SK-N-MC (cell line): Measurements from ENCODE around the gene GPX5.
"Not testable (repeated sequence)": the region's sequence is repeated elsewhere in the genome, so short reads cannot be mapped to it uniquely, and the experiment has no call there.

Experiments
- DNase-seq: peaks from one replicate; pipeline ENCODE4 v3.0.0-alpha.2; 2011; ENCODE audit warnings: low read depth, low spot score
- H3K27ac ChIP-seq: fragments of 200-600 bp; sonication (generic); 2 replicates; pipeline ENCODE4 v1.5.1; 2016; ENCODE audit warnings: mixed run types
- H3K36me3 ChIP-seq: fragments of 200-600 bp; sonication (generic); 2 replicates; pipeline ENCODE4 v1.6.1; 2017; ENCODE audit warnings: antibody characterized with exemption, low read length, mixed read lengths; ENCODE audit not compliant: insufficient read depth
- H3K4me3 ChIP-seq: fragments of 200-600 bp; sonication (generic); 2 replicates; pipeline ENCODE4 v1.5.1; 2016
- H3K9ac ChIP-seq: fragments of 200-600 bp; sonication (generic); 2 replicates; pipeline ENCODE4 v1.8.0; 2017; ENCODE audit warnings: mixed run types, mixed read lengths; ENCODE audit not compliant: insufficient read length
- H3K9me3 ChIP-seq: fragments of 200-600 bp; sonication (generic); 2 replicates; pipeline ENCODE4 v1.6.1; 2017; ENCODE audit warnings: low read depth, mild to moderate bottlenecking, antibody characterized with exemption, low read length, moderate library complexity, mixed read lengths
- EZH2 ChIP-seq: fragments of 200-600 bp; sonication (generic); IDR thresholded peaks from one replicate; pipeline ENCODE4 v1.6.1; 2017; ENCODE audit warnings: antibody characterized with exemption
- FOXP2 ChIP-seq: optimal IDR thresholded peaks from 2 replicates; pipeline ENCODE3; 2011; ENCODE audit warnings: mild to moderate bottlenecking, moderate library complexity; ENCODE audit not compliant: insufficient read depth; ENCODE audit errors: extremely low read length, control extremely low read depth
- POLR2AphosphoS5 ChIP-seq: IDR thresholded peaks from 2 replicates; pipeline ENCODE4 v1.6.1; 2012; ENCODE audit warnings: mild to moderate bottlenecking, low read depth, low read length, borderline replicate concordance

The GPX5 gene

DNA sequence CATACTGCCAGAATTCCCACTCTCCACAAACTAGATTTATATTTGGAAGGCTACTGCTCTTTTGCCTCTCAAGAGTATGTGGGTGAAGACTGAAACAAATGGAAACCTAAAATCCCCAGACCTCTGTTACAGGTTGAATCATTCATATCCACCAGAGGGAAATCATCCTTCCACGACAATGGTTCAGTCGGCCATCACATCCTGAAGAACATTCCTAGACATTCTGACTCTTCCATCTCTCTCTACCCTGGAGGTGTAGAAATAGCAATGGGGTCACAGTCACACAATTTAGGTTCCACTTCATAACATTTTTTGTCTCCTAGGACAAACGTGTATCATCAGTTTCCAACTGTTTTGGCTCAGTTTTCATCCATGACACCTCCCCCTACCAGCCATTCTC, 8.6 kb downstream of the GPX5 start:
- Histone ChIP-seq H3K4me3 (no peak overlapping the region), H3K36me3 (no peaks in the 10 kb centered on the region), H3K9me3 (no peaks in the 10 kb centered on the region), H3K27ac (no peak overlapping the region), H3K9ac (no peak overlapping the region)
- no peak for DNase-seq
- TF ChIP-seq POLR2AphosphoS5 (no peak), FOXP2 (no peak), EZH2 (no peak)

- H3K36me3 ChIP-seq, result no peaks in the 10 kb centered on the region
- H3K9ac ChIP-seq, result no peak overlapping the region
- TF ChIP-seq POLR2AphosphoS5 (no peak), EZH2 (no peak), FOXP2 (no peak)
- no peak for DNase-seq
- no peak overlapping the region for H3K27ac ChIP-seq
- no peak overlapping the region for H3K4me3 ChIP-seq
- H3K9me3 ChIP-seq, result no peaks in the 10 kb centered on the region
Observed at GRCh38 chr6:28534875-28535274, 9.2 kb downstream of the GPX5 start.

- DNase-seq, result no peak
- no peaks in the 10 kb centered on the region for H3K9me3 ChIP-seq
- H3K27ac ChIP-seq, result no peak overlapping the region
- H3K9ac ChIP-seq, result no peak overlapping the region
- no peak for TF ChIP-seq EZH2
- no peak for TF ChIP-seq FOXP2
- TF ChIP-seq POLR2AphosphoS5, result peak; percentile 42; the same call in 1 of the 2 replicates
- H3K36me3 ChIP-seq, result no peaks in the 10 kb centered on the region
- H3K4me3 ChIP-seq, result no peak overlapping the region
Observed at GRCh38 chr6:28537065-28537464, 11.4 kb downstream of the GPX5 start.

GRCh38 chr6:28537509-28538140, 11.9 kb downstream of the GPX5 start:
- Histone ChIP-seq H3K27ac (no peak overlapping the region), H3K36me3 (no peaks in the 10 kb centered on the region), H3K9ac (no peak overlapping the region), H3K4me3 (no peak overlapping the region), H3K9me3 (no peaks in the 10 kb centered on the region)
- no peak for TF ChIP-seq EZH2
- no peak for TF ChIP-seq POLR2AphosphoS5
- TF ChIP-seq FOXP2, result no peak
- DNase-seq, result no peak

DNA sequence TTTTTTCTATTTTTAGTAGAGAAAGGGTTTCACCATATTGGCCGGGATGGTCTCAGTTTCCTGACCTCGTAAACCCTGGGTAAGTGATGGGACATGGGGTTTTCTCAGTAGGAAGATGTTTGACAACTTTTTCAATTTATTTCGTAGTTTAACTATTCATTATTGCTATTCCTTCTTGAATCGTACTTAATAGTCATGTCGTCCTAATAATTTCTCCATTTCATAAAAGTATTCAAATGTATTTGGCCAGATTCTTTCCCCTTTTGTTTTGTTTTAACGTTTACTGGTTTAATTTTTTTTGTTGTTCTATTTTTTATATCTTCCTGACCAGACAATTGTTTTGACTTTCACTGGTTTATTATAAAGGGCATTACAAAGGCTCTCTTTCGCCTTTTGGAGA, 16.3 kb downstream of the GPX5 start:
- Histone ChIP-seq H3K27ac (no peak overlapping the region), H3K9me3 (no peaks in the 10 kb centered on the region), H3K9ac (no peak overlapping the region), H3K36me3 (no peaks in the 10 kb centered on the region), H3K4me3 (no peak overlapping the region)
- no peak for TF ChIP-seq FOXP2
- no peak for DNase-seq

DNA sequence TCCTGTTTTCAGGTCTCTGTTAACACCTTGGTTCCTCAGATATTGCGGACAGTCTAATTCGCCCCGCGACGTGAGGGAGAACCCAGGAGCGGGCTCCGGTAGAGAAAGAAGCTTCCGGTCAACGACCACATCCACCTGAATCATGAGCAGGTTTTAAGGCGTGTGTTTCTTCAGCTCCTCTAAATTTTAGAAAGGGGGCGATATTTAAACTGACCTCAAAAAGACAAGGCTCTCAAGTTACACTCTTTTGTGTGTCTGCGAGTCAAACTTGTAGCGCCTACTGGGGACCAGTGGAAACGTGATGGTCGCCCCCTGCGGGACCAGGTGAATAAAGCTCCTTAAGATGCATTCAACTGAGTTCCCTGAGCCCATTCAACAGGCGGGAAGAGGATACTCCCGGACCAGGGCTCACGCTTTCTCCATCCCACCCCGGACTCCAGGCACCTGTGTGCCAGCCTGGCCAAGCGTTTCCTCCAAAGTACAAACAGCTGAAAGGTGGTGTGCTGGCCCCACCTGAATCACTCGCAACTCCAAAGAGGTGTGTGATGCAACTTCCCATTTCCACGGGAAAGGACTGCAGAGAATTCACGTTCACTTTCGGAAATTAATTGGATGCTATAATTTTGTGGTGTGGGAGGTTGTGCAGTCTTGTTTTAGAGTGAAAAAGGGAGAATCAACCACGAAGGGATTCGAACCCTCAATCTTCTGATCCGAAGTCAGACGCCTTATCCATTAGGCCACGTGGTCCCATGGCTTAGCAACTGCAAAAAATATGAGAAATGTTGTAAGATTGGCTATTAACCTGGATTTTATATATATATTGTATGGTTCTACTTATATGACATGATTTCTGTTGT, 17.0 kb downstream of the GPX5 start:
- no peaks in the 10 kb centered on the region for H3K36me3 ChIP-seq
- no peaks in the 10 kb centered on the region for H3K9me3 ChIP-seq
- TF ChIP-seq EZH2 (no peak), POLR2AphosphoS5 (no peak), FOXP2 (no peak)
- H3K27ac ChIP-seq, result 0 out of 2 replicates have a peak overlapping the region, but pooled peaks have one; percentile 83
- no peak overlapping the region for H3K9ac ChIP-seq
- H3K4me3 ChIP-seq, result peak overlapping the region; percentile 63
- DNase-seq, result peak; percentile 77

- peak overlapping the region; percentile 55 for H3K9ac ChIP-seq
- no peak for DNase-seq
- H3K4me3 ChIP-seq, result peak overlapping the region; percentile 63
- TF ChIP-seq EZH2 (no peak), FOXP2 (no peak), POLR2AphosphoS5 (no peak; the same call in 1 of the 2 replicates)
- H3K27ac ChIP-seq, result peak overlapping the region; percentile 83
- no peaks in the 10 kb centered on the region for H3K9me3 ChIP-seq
- no peaks in the 10 kb centered on the region for H3K36me3 ChIP-seq
Observed at GRCh38 chr6:28543651-28544610, 18.2 kb downstream of the GPX5 start.

GRCh38 chr6:28545955-28546354, 20.3 kb downstream of the GPX5 start:
- DNase-seq, result no peak
- H3K9me3 ChIP-seq, result no peaks in the 10 kb centered on the region
- TF ChIP-seq EZH2 (no peak), FOXP2 (no peak), POLR2AphosphoS5 (no peak)
- no peak overlapping the region for H3K4me3 ChIP-seq
- no peak overlapping the region for H3K9ac ChIP-seq
- no peak overlapping the region for H3K27ac ChIP-seq
- H3K36me3 ChIP-seq, result no peaks in the 10 kb centered on the region

DNA sequence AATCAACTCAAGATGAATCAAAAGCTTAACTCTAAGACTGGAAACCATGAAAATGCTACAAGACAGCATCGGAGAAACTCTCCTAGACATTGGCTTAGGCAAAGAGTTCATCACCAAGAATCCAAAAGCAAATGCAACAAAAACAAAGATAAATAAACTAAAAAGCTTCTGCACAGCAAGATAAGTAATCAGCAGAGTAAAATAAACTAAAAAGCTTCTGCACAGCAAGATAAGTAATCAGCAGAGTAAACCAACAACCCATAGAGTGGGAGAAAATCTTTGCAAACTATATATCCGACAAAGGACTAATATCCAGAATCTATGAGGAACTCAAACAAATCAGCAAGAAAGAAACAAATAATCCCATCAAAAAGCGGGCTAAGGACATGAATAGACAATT, 21.3 kb downstream of the GPX5 start:
- H3K27ac ChIP-seq, result not testable (repeated sequence)

More for the DNA sequence above, 21.3 kb downstream of the GPX5 start:
- H3K4me3 ChIP-seq, H3K9ac ChIP-seq, H3K36me3 ChIP-seq, H3K9me3 ChIP-seq, DNase-seq: not testable (repeated sequence)
